Lower leg skin (tissue), 4 donors: ENCODE measurements around the gene INSC. TPM values are rescaled to one million over a fixed set of nuclear protein-coding genes. Genes with fewer than 3 reads are reported as not detected.
A peak's percentile ranks its signal among the peaks of the same experiment; 100 is the strongest.

Source experiments
- DNase-seq, 2 donors: peaks; one replicate each; pipeline ENCODE4 v3.0.0-alpha.2; 2019; ENCODE audit warnings: low spot score in 2 of 2
- H3K4me3 ChIP-seq: fragments of 200-600 bp; sonication (generic); 2 replicates; pipeline ENCODE4 v1.5.1; 2017; ENCODE audit warnings: mild to moderate bottlenecking, low read depth; ENCODE audit not compliant: poor library complexity, severe bottlenecking
- CTCF ChIP-seq, 3 donors: fragments of 450-650 bp; IDR thresholded peaks; one replicate each; pipeline ENCODE4 v1.5.1; 2016; ENCODE audit warnings: antibody characterized with exemption in 3 of 3, mild to moderate bottlenecking in 3 of 3, moderate library complexity in 2 of 3
- POLR2A ChIP-seq, 2 donors: fragments of 450-650 bp; IDR thresholded peaks; one replicate each; pipeline ENCODE4 v1.6.1; 2016 to 2017; ENCODE audit warnings: antibody characterized with exemption in 2 of 2, mild to moderate bottlenecking in 1 of 2, moderate library complexity in 1 of 2
- WGBS, 2 donors: methylation state at CpG; one replicate each; pipeline ENCODE4 v1.1.5; 2018; 5-methylcytosine and 5-hydroxymethylcytosine counted together
- intact Hi-C: fragments of 100-400 bp; cut with DNase I; formaldehyde crosslinking; loops from one replicate; pipeline ENCODE4 v1.15.0; 2023; ENCODE audit warnings: low total_unique reads
- total RNA-seq, 4 donors: library from RNA; depleted of rRNA; stranded (reverse); fragments of >200 nt; gene quantifications; one replicate each; pipeline ENCODE4 v1.1.0, GENCODE V29; 2016

Gene INSC
- total RNA-seq, 4 donors from 2014 or later = 0.23 to 0.27 TPM; not detected in 2

- no peak for TF ChIP-seq POLR2A (IDR thresholded peaks at IDR 0.05)
- intact Hi-C loops = no loop called here
- 3 to 6% methylated on average over 19 to 30 of the region's 33 CpGs for WGBS, 2 donors
- peak; percentile 65 to 92 for DNase-seq
- no peak overlapping the region for H3K4me3 ChIP-seq
Observed at GRCh38 chr11:15074206-15075161, 40.2 kb upstream of the INSC start.

- no peak for TF ChIP-seq POLR2A (IDR thresholded peaks at IDR 0.05)
- no peak for TF ChIP-seq CTCF (IDR thresholded peaks at IDR 0.05)
- H3K4me3 ChIP-seq = no peak overlapping the region
- 34 to 36% methylated on average over 4 of the region's 4 CpGs for WGBS, 2 donors
- no peak for DNase-seq
- intact Hi-C loops = no loop called here
Observed at GRCh38 chr11:15075162-15075526, 39.6 kb upstream of the INSC start.

- no peak for TF ChIP-seq CTCF (IDR thresholded peaks at IDR 0.05)
- TF ChIP-seq POLR2A (IDR thresholded peaks at IDR 0.05) = no peak
Observed at GRCh38 chr11:15091175-15091574, 23.5 kb upstream of the INSC start.

GRCh38 chr11:15091625-15092024 is 23.1 kb upstream of the INSC start:
- 70 to 86% methylated on average over 1 of the region's 1 CpG for WGBS, 2 donors
- H3K4me3 ChIP-seq = no peak overlapping the region
- no peak for DNase-seq
- intact Hi-C loops = no loop called here
- no peak for TF ChIP-seq CTCF (IDR thresholded peaks at IDR 0.05)
- no peak for TF ChIP-seq POLR2A (IDR thresholded peaks at IDR 0.05)

More at GRCh38 chr11:15091175-15091574, 23.5 kb upstream of the INSC start:
- H3K4me3 ChIP-seq = no peak overlapping the region
- no peak for DNase-seq
- intact Hi-C loops = no loop called here

GRCh38 chr11:15093432-15093831 is 21.3 kb upstream of the INSC start:
- DNase-seq = no peak
- WGBS, 2 donors = 78% methylated on average over 2 of the region's 2 CpGs
- TF ChIP-seq POLR2A (IDR thresholded peaks at IDR 0.05) (no peak), CTCF (IDR thresholded peaks at IDR 0.05) (no peak)
- H3K4me3 ChIP-seq = no peak overlapping the region
- intact Hi-C loops = no loop called here

- intact Hi-C loops = no loop called here
- no peak for TF ChIP-seq CTCF (IDR thresholded peaks at IDR 0.05)
- WGBS, 2 donors = 74 to 78% methylated on average over 2 of the region's 2 CpGs
Observed at GRCh38 chr11:15095736-15096228, 18.9 kb upstream of the INSC start.

More at GRCh38 chr11:15095736-15096228, 18.9 kb upstream of the INSC start:
- DNase-seq = no peak
- H3K4me3 ChIP-seq = no peak overlapping the region
